ENCODE results near the gene CEP250.
"Not testable (repeated sequence)": the region's sequence is repeated elsewhere in the genome, so short reads cannot be mapped to it uniquely, and the experiment has no call there.

CEP250 gene

GRCh38 chr20:35525639-35526038 is 70.2 kb downstream of the CEP250 start:
- no peak overlapping the region for H3K27ac ChIP-seq (ENCODE audit: low read length)
- no peak overlapping the region for H3K9ac ChIP-seq (ENCODE audit: low read length in 2 of 2)
- H3K4me3 ChIP-seq (ENCODE audit: low read length in 2 of 2) = no peak overlapping the region
- H3K9me3 ChIP-seq (ENCODE audit: control insufficient read depth in 2 of 2, low read length in 2 of 2) = no peaks in the 10 kb centered on the region
- no peaks in the 10 kb centered on the region for H3K36me3 ChIP-seq (ENCODE audit: control insufficient read depth in 2 of 2, insufficient read depth in 2 of 2, low read length in 2 of 2)
- no peaks in the 10 kb centered on the region for H3K27me3 ChIP-seq (ENCODE audit: control insufficient read depth in 1 of 2, insufficient read depth in 2 of 2, low read length in 2 of 2)
- H3K4me1 ChIP-seq (ENCODE audit: control insufficient read depth, insufficient read depth, low read length) = no peaks in the 10 kb centered on the region

- no peaks in the 10 kb centered on the region for H3K27me3 ChIP-seq (ENCODE audit: control insufficient read depth in 1 of 2, insufficient read depth in 2 of 2, low read length in 2 of 2)
- no peaks in the 10 kb centered on the region for H3K4me1 ChIP-seq (ENCODE audit: control insufficient read depth, insufficient read depth, low read length)
- no peak overlapping the region for H3K9ac ChIP-seq (ENCODE audit: low read length in 2 of 2)
- H3K9me3 ChIP-seq (ENCODE audit: control insufficient read depth in 2 of 2, low read length in 2 of 2) = no peaks in the 10 kb centered on the region
- H3K36me3 ChIP-seq (ENCODE audit: control insufficient read depth in 2 of 2, insufficient read depth in 2 of 2, low read length in 2 of 2) = no peaks in the 10 kb centered on the region
- no peak overlapping the region for H3K4me3 ChIP-seq (ENCODE audit: low read length in 2 of 2)
- H3K27ac ChIP-seq (ENCODE audit: low read length) = no peak overlapping the region
Observed at GRCh38 chr20:35527122-35527769, 71.8 kb downstream of the CEP250 start.

- no peak within 1 kb of the TSS for H3K9ac ChIP-seq (ENCODE audit: low read length in 2 of 2)
- H3K36me3 ChIP-seq (ENCODE audit: control insufficient read depth in 2 of 2, insufficient read depth in 2 of 2, low read length in 2 of 2) = no peaks in the 10 kb centered on the region
- H3K4me3 ChIP-seq (ENCODE audit: low read length in 2 of 2) = no peak within 1 kb of the TSS
- no peak within 1 kb of the TSS for H3K27ac ChIP-seq (ENCODE audit: low read length)
- H3K27me3 ChIP-seq (ENCODE audit: control insufficient read depth in 1 of 2, insufficient read depth in 2 of 2, low read length in 2 of 2) = no peaks in the 10 kb centered on the region
- no peaks in the 10 kb centered on the region for H3K9me3 ChIP-seq (ENCODE audit: control insufficient read depth in 2 of 2, low read length in 2 of 2)
- H3K4me1 ChIP-seq (ENCODE audit: control insufficient read depth, insufficient read depth, low read length) = no peaks in the 10 kb centered on the region
Observed at GRCh38 chr20:35529552-35529951, 74.2 kb downstream of the CEP250 start, which contains the start of gene C20orf173. Gene C20orf173, minus strand, starts transcription at chr20:35529652. Its CDS starts 279 bp downstream, at chr20:35529373.

- H3K4me1 ChIP-seq (ENCODE audit: control insufficient read depth, insufficient read depth, low read length) = peaks cover 14% of the 10 kb centered on the region
- H3K9ac ChIP-seq (ENCODE audit: low read length in 2 of 2) = no peak overlapping the region
- no peak overlapping the region for H3K27ac ChIP-seq (ENCODE audit: low read length)
- H3K9me3 ChIP-seq (ENCODE audit: control insufficient read depth in 2 of 2, low read length in 2 of 2) = no peaks in the 10 kb centered on the region
- no peak overlapping the region for H3K4me3 ChIP-seq (ENCODE audit: low read length in 2 of 2)
- H3K36me3 ChIP-seq (ENCODE audit: control insufficient read depth in 2 of 2, insufficient read depth in 2 of 2, low read length in 2 of 2) = peaks cover 0 to 2% of the 10 kb centered on the region in 2 donors
- no peaks in the 10 kb centered on the region for H3K27me3 ChIP-seq (ENCODE audit: control insufficient read depth in 1 of 2, insufficient read depth in 2 of 2, low read length in 2 of 2)
Observed at GRCh38 chr20:35539756-35540212, 84.4 kb downstream of the CEP250 start.

GRCh38 chr20:35541118-35541782 is 85.9 kb downstream of the CEP250 start:
- peaks cover 0 to 2% of the 10 kb centered on the region in 2 donors for H3K36me3 ChIP-seq (ENCODE audit: control insufficient read depth in 2 of 2, insufficient read depth in 2 of 2, low read length in 2 of 2)
- H3K27ac ChIP-seq (ENCODE audit: low read length) = no peak overlapping the region
- no peaks in the 10 kb centered on the region for H3K9me3 ChIP-seq (ENCODE audit: control insufficient read depth in 2 of 2, low read length in 2 of 2)
- no peaks in the 10 kb centered on the region for H3K27me3 ChIP-seq (ENCODE audit: control insufficient read depth in 1 of 2, insufficient read depth in 2 of 2, low read length in 2 of 2)
- peaks cover 14% of the 10 kb centered on the region for H3K4me1 ChIP-seq (ENCODE audit: control insufficient read depth, insufficient read depth, low read length)
- peak overlapping the region; percentile 73 to 89 for H3K4me3 ChIP-seq (ENCODE audit: low read length in 2 of 2)
- H3K9ac ChIP-seq (ENCODE audit: low read length in 2 of 2) = peak overlapping the region in 1 of 2 donors; percentile 47

- Histone ChIP-seq H3K4me3 (ENCODE audit: low read length in 2 of 2) (peak within 1 kb of the TSS; percentile 73 to 89), H3K27me3 (ENCODE audit: control insufficient read depth in 1 of 2, insufficient read depth in 2 of 2, low read length in 2 of 2) (no peaks in the 10 kb centered on the region), H3K4me1 (ENCODE audit: control insufficient read depth, insufficient read depth, low read length) (peaks cover 14% of the 10 kb centered on the region), H3K36me3 (ENCODE audit: control insufficient read depth in 2 of 2, insufficient read depth in 2 of 2, low read length in 2 of 2) (peaks cover 2 to 4% of the 10 kb centered on the region in 2 donors), H3K9me3 (ENCODE audit: control insufficient read depth in 2 of 2, low read length in 2 of 2) (no peaks in the 10 kb centered on the region), H3K9ac (ENCODE audit: low read length in 2 of 2) (peak within 1 kb of the TSS; percentile 53 to 80), H3K27ac (ENCODE audit: low read length) (peak within 1 kb of the TSS; percentile 46)
Observed at GRCh38 chr20:35541783-35542662, 86.6 kb downstream of the CEP250 start, which contains the start of gene ERGIC3. Gene ERGIC3, plus strand, starts transcription at chr20:35542078. Its CDS starts 20 bp downstream, at chr20:35542098.

GRCh38 chr20:35542990-35543389 is 87.6 kb downstream of the CEP250 start:
- no peak overlapping the region for H3K27ac ChIP-seq (ENCODE audit: low read length)
- H3K9ac ChIP-seq (ENCODE audit: low read length in 2 of 2) = no peak overlapping the region
- peaks cover 14% of the 10 kb centered on the region for H3K4me1 ChIP-seq (ENCODE audit: control insufficient read depth, insufficient read depth, low read length)
- H3K27me3 ChIP-seq (ENCODE audit: control insufficient read depth in 1 of 2, insufficient read depth in 2 of 2, low read length in 2 of 2) = no peaks in the 10 kb centered on the region
- H3K4me3 ChIP-seq (ENCODE audit: low read length in 2 of 2) = peak overlapping the region; percentile 73 to 89
- no peaks in the 10 kb centered on the region for H3K9me3 ChIP-seq (ENCODE audit: control insufficient read depth in 2 of 2, low read length in 2 of 2)
- peaks cover 4 to 8% of the 10 kb centered on the region in 2 donors for H3K36me3 ChIP-seq (ENCODE audit: control insufficient read depth in 2 of 2, insufficient read depth in 2 of 2, low read length in 2 of 2)

GRCh38 chr20:35544436-35544835 is 89.0 kb downstream of the CEP250 start:
- Histone ChIP-seq H3K36me3 (ENCODE audit: control insufficient read depth in 2 of 2, insufficient read depth in 2 of 2, low read length in 2 of 2) (peaks cover 16 to 19% of the 10 kb centered on the region in 2 donors), H3K9me3 (ENCODE audit: control insufficient read depth in 2 of 2, low read length in 2 of 2) (no peaks in the 10 kb centered on the region), H3K27me3 (ENCODE audit: control insufficient read depth in 1 of 2, insufficient read depth in 2 of 2, low read length in 2 of 2) (no peaks in the 10 kb centered on the region)

GRCh38 chr20:35544941-35545340 is 89.5 kb downstream of the CEP250 start:
- not testable (repeated sequence) for H3K27ac ChIP-seq (ENCODE audit: low read length); H3K27me3 ChIP-seq (ENCODE audit: control insufficient read depth in 1 of 2, insufficient read depth in 2 of 2, low read length in 2 of 2)
- peaks cover 17 to 22% of the 10 kb centered on the region in 2 donors for H3K36me3 ChIP-seq (ENCODE audit: control insufficient read depth in 2 of 2, insufficient read depth in 2 of 2, low read length in 2 of 2)

More at GRCh38 chr20:35544436-35544835, 89.0 kb downstream of the CEP250 start:
- no peak overlapping the region for H3K4me3 ChIP-seq (ENCODE audit: low read length in 2 of 2)
- H3K27ac ChIP-seq (ENCODE audit: low read length) = no peak overlapping the region
- no peak overlapping the region for H3K9ac ChIP-seq (ENCODE audit: low read length in 2 of 2)
- H3K4me1 ChIP-seq (ENCODE audit: control insufficient read depth, insufficient read depth, low read length) = peaks cover 14% of the 10 kb centered on the region

GRCh38 chr20:35546127-35546526 is 90.7 kb downstream of the CEP250 start:
- H3K9me3 ChIP-seq (ENCODE audit: control insufficient read depth in 2 of 2, low read length in 2 of 2) = no peaks in the 10 kb centered on the region
- H3K27ac ChIP-seq (ENCODE audit: low read length) = no peak overlapping the region
- H3K9ac ChIP-seq (ENCODE audit: low read length in 2 of 2) = no peak overlapping the region
- peaks cover 14% of the 10 kb centered on the region for H3K4me1 ChIP-seq (ENCODE audit: control insufficient read depth, insufficient read depth, low read length)
- H3K4me3 ChIP-seq (ENCODE audit: low read length in 2 of 2) = no peak overlapping the region
- H3K27me3 ChIP-seq (ENCODE audit: control insufficient read depth in 1 of 2, insufficient read depth in 2 of 2, low read length in 2 of 2) = no peaks in the 10 kb centered on the region
- peaks cover 19 to 26% of the 10 kb centered on the region in 2 donors for H3K36me3 ChIP-seq (ENCODE audit: control insufficient read depth in 2 of 2, insufficient read depth in 2 of 2, low read length in 2 of 2)

More at GRCh38 chr20:35544941-35545340, 89.5 kb downstream of the CEP250 start:
- not testable (repeated sequence) for H3K9ac ChIP-seq (ENCODE audit: low read length in 2 of 2); H3K4me3 ChIP-seq (ENCODE audit: low read length in 2 of 2); H3K9me3 ChIP-seq (ENCODE audit: control insufficient read depth in 2 of 2, low read length in 2 of 2)
- H3K4me1 ChIP-seq (ENCODE audit: control insufficient read depth, insufficient read depth, low read length) = peaks cover 14% of the 10 kb centered on the region
